ENCODE data around the gene SIX4. TPM values are rescaled to one million over a fixed set of nuclear protein-coding genes. Genes with fewer than 3 reads are reported as not detected.

SIX4 gene
- total RNA-seq, 1 experiment from 2014 or later, result 17.3 TPM

DNA sequence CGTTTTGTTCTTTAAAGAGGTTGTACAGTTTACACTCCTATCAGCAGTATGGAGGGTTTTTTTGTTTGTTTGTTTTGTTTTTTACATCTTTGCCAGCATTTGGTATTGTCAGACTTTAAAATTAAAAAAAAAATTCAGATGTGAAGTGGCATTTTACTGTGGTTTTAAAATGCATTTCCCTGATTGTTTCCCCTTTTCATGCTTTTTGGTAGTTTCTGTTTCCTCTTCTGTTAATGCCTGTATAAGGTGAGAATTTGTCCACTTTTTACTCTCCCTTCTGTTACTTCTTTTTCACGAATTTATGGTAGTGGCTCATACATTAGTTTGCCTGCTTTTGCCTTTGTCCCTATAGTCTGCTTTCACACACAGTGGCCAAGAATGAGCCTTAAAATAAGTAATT is 47.0 kb upstream of the SIX4 start:
- H3K9me3 ChIP-seq (ENCODE audit: control insufficient read depth, insufficient read depth, low read depth, low read length), result no peaks in the 10 kb centered on the region
- H3K4me1 ChIP-seq (ENCODE audit: control insufficient read depth, insufficient read depth, low read length), result no peaks in the 10 kb centered on the region
- TF ChIP-seq TCF7L2 (IDR thresholded peaks at IDR 0.05; ENCODE audit: low read depth, low read length) (no peak), SIN3A (IDR thresholded peaks at IDR 0.05; ENCODE audit: borderline replicate concordance, insufficient read depth, low read depth, low read length) (no peak), POLR2AphosphoS5 (IDR thresholded peaks at IDR 0.05; ENCODE audit: low read depth, low read length) (no peak)
- TF ChIP-seq, protein P1, sequence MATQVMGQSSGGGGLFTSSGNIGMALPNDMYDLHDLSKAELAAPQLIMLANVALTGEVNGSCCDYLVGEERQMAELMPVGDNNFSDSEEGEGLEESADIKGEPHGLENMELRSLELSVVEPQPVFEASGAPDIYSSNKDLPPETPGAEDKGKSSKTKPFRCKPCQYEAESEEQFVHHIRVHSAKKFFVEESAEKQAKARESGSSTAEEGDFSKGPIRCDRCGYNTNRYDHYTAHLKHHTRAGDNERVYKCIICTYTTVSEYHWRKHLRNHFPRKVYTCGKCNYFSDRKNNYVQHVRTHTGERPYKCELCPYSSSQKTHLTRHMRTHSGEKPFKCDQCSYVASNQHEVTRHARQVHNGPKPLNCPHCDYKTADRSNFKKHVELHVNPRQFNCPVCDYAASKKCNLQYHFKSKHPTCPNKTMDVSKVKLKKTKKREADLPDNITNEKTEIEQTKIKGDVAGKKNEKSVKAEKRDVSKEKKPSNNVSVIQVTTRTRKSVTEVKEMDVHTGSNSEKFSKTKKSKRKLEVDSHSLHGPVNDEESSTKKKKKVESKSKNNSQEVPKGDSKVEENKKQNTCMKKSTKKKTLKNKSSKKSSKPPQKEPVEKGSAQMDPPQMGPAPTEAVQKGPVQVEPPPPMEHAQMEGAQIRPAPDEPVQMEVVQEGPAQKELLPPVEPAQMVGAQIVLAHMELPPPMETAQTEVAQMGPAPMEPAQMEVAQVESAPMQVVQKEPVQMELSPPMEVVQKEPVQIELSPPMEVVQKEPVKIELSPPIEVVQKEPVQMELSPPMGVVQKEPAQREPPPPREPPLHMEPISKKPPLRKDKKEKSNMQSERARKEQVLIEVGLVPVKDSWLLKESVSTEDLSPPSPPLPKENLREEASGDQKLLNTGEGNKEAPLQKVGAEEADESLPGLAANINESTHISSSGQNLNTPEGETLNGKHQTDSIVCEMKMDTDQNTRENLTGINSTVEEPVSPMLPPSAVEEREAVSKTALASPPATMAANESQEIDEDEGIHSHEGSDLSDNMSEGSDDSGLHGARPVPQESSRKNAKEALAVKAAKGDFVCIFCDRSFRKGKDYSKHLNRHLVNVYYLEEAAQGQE (IDR thresholded peaks at IDR 0.05; ENCODE audit: insufficient read depth in 1 of 2, low read depth in 2 of 2, low read length in 1 of 2), result no peak
- TF ChIP-seq, protein P2, sequence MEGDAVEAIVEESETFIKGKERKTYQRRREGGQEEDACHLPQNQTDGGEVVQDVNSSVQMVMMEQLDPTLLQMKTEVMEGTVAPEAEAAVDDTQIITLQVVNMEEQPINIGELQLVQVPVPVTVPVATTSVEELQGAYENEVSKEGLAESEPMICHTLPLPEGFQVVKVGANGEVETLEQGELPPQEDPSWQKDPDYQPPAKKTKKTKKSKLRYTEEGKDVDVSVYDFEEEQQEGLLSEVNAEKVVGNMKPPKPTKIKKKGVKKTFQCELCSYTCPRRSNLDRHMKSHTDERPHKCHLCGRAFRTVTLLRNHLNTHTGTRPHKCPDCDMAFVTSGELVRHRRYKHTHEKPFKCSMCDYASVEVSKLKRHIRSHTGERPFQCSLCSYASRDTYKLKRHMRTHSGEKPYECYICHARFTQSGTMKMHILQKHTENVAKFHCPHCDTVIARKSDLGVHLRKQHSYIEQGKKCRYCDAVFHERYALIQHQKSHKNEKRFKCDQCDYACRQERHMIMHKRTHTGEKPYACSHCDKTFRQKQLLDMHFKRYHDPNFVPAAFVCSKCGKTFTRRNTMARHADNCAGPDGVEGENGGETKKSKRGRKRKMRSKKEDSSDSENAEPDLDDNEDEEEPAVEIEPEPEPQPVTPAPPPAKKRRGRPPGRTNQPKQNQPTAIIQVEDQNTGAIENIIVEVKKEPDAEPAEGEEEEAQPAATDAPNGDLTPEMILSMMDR (IDR thresholded peaks at IDR 0.05), result no peak
- ChIA-PET CTCF (no interaction called here), POLR2A (no interaction called here)
- intact Hi-C loops (cut with micrococcal nuclease; ENCODE audit: unreplicated experiment) (no loop called here), in situ Hi-C loops (cut with HindIII; ENCODE audit: low pct_unique_long_range_greater_than_20kb, low sequenced_read_pairs) (no loop called here)
- H3K27ac ChIP-seq (ENCODE audit: low read length), result no peak overlapping the region
- no peaks in the 10 kb centered on the region for H3K36me3 ChIP-seq (ENCODE audit: control insufficient read depth, insufficient read depth, low read length)
- ATAC-seq (no peak), DNase-seq (ENCODE audit: low read depth, low spot score) (no peak)
- BruUV-seq (replicated peaks), result no TSS peak
- no peak overlapping the region for H3K4me3 ChIP-seq (ENCODE audit: low read depth in 2 of 2, low read length in 2 of 2)
- H3K27me3 ChIP-seq (ENCODE audit: control insufficient read depth, insufficient read depth, low read length), result no peaks in the 10 kb centered on the region

DNA sequence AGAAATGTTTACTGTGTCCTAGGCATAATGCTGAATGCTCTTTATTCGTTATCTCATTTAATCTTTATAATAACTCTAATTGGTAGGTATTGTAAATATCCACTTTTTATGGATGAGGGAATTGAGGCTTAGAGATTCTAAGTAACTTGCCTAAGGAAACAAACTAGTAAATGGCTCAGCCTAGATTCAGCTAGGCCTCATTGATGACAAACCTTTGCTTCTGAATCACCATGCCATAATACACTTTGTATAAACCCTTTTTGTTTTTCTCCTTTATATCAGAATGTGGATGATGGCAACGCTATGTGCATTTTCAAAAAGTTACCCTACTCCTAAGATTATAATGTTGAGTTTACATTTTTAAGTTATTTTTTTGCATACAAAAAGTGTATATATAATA is 44.5 kb upstream of the SIX4 start:
- H3K4me3 ChIP-seq (ENCODE audit: low read depth in 2 of 2, low read length in 2 of 2), result no peak overlapping the region
- TF ChIP-seq, protein P1 (IDR thresholded peaks at IDR 0.05; ENCODE audit: insufficient read depth in 1 of 2, low read depth in 2 of 2, low read length in 1 of 2), result no peak
- TF ChIP-seq, protein P2 (IDR thresholded peaks at IDR 0.05), result no peak
- no peak for TF ChIP-seq TCF7L2 (IDR thresholded peaks at IDR 0.05; ENCODE audit: low read depth, low read length)
- H3K9me3 ChIP-seq (ENCODE audit: control insufficient read depth, insufficient read depth, low read depth, low read length), result no peaks in the 10 kb centered on the region
- in situ Hi-C loops (cut with HindIII; ENCODE audit: low pct_unique_long_range_greater_than_20kb, low sequenced_read_pairs), result no loop called here
- H3K4me1 ChIP-seq (ENCODE audit: control insufficient read depth, insufficient read depth, low read length), result no peaks in the 10 kb centered on the region
- no TSS peak for BruUV-seq (replicated peaks)
- ChIA-PET CTCF (no interaction called here), POLR2A (no interaction called here)
- H3K27ac ChIP-seq (ENCODE audit: low read length), result no peak overlapping the region
- H3K27me3 ChIP-seq (ENCODE audit: control insufficient read depth, insufficient read depth, low read length), result no peaks in the 10 kb centered on the region
- ATAC-seq, result no peak
- intact Hi-C loops (cut with micrococcal nuclease; ENCODE audit: unreplicated experiment), result no loop called here
- no peak for DNase-seq (ENCODE audit: low read depth, low spot score)
- H3K36me3 ChIP-seq (ENCODE audit: control insufficient read depth, insufficient read depth, low read length), result no peaks in the 10 kb centered on the region

All from Panc1 (cell line).